Sigmoid colon (tissue), 7 donors: Measurements from ENCODE around the gene MRPL58. TPM values are rescaled to one million over a fixed set of nuclear protein-coding genes. Genes with fewer than 3 reads are reported as not detected.

Experiments
- polyA plus RNA-seq, 3 donors: library from polyadenylated mRNA; stranded (reverse); fragments of 200-250 nt; gene quantifications; one replicate each; pipeline ENCODE4 v1.2.3, GENCODE V29; 2013
- small RNA-seq, 3 donors: library from RNA; depleted of rRNA; stranded (forward); fragments of <200 nt; gene quantifications; one replicate each; pipeline ENCODE3, GENCODE V24; 2016
- total RNA-seq, 4 donors: library from RNA; depleted of rRNA; stranded (reverse); fragments of >200 nt; gene quantifications; one replicate each; pipeline ENCODE4 v1.1.0, GENCODE V29; 2016
- donor health status: healthy with polysubstance abuse.
- donor health status: Bipolar disorder and iron deficiency.
- donor health status: healthy.

Gene MRPL58
- total and polyA plus RNA-seq, 7 donors = 36.6 to 104 (median 56.9) TPM

Small RNA genes lying within 50 kb of the gene (small RNA-seq; reads per million reads assigned to genes)
- gene AC111186.1 = 0 reads per million in 3 donors
- 0 reads per million in 3 donors for gene RN7SL573P
- gene RNU6-362P = 0 reads per million in 3 donors

Other genes starting within 250 kb of the MRPL58 start
- 10 to 100 TPM; 14.3 to 29.9 (median 21.7) TPM for gene NAT9, start 236.3 kb upstream of the MRPL58 start, total RNA-seq
- 10 to 100 TPM; 11.3 to 36.4 (median 14.4) TPM for gene NAT9, start 236.3 kb upstream of the MRPL58 start, polyA plus RNA-seq
- under 1 TPM in 1 of 4 donors, not detected in 3; 0.49 TPM for gene GRIN2C, start 152.8 kb upstream of the MRPL58 start, total RNA-seq
- gene GRIN2C, start 152.8 kb upstream of the MRPL58 start, polyA plus RNA-seq = under 1 TPM in 1 of 3 donors, not detected in 2; 0.22 TPM
- 1 to 10 TPM; 3.0 to 8.6 (median 7.1) TPM for gene FDXR, start 139.7 kb upstream of the MRPL58 start, total RNA-seq
- 10 to 100 TPM; 10.8 to 26.9 (median 14.6) TPM for gene FDXR, start 139.7 kb upstream of the MRPL58 start, polyA plus RNA-seq
- gene FADS6, start 119.0 kb upstream of the MRPL58 start, total RNA-seq = not detected
- gene FADS6, start 119.0 kb upstream of the MRPL58 start, polyA plus RNA-seq = 1 to 10 TPM in 2 of 3 donors, under 1 TPM in 1; 0.06 to 1.8 (median 1.6) TPM
- gene USH1G, start 89.4 kb upstream of the MRPL58 start, total RNA-seq = not detected
- gene USH1G, start 89.4 kb upstream of the MRPL58 start, polyA plus RNA-seq = under 1 TPM in 1 of 3 donors, not detected in 2; 0.09 TPM
- gene OTOP2, start 88.4 kb upstream of the MRPL58 start, total RNA-seq = under 1 TPM in 2 of 4 donors, not detected in 2; 0.36 to 0.55 TPM
- 10 to 100 TPM in 1 of 3 donors, 1 to 10 TPM in 2; 4.8 to 21.0 (median 9.5) TPM for gene OTOP2, start 88.4 kb upstream of the MRPL58 start, polyA plus RNA-seq
- gene OTOP3, start 76.8 kb upstream of the MRPL58 start, total RNA-seq = not detected
- gene OTOP3, start 76.8 kb upstream of the MRPL58 start, polyA plus RNA-seq = 1 to 10 TPM in 1 of 3 donors, under 1 TPM in 2; 0.28 to 1.8 (median 0.60) TPM
- gene HID1, start 39.9 kb upstream of the MRPL58 start, total RNA-seq = 10 to 100 TPM in 1 of 4 donors, 1 to 10 TPM in 3; 7.1 to 21.6 (median 8.3) TPM
- 10 to 100 TPM; 23.4 to 34.8 (median 33.8) TPM for gene HID1, start 39.9 kb upstream of the MRPL58 start, polyA plus RNA-seq
- 10 to 100 TPM in 3 of 4 donors, 1 to 10 TPM in 1; 9.3 to 16.9 (median 10.3) TPM for gene CDR2L, start 25.0 kb upstream of the MRPL58 start, total RNA-seq
- gene CDR2L, start 25.0 kb upstream of the MRPL58 start, polyA plus RNA-seq = 1 to 10 TPM; 2.4 to 3.7 (median 3.0) TPM
- gene ATP5PD, start 34.3 kb downstream of the MRPL58 start, total RNA-seq = 100 to 1,000 TPM; 303 to 480 (median 367) TPM
- gene ATP5PD, start 34.3 kb downstream of the MRPL58 start, polyA plus RNA-seq = 100 to 1,000 TPM; 481 to 726 (median 592) TPM
- gene KCTD2, start 34.6 kb downstream of the MRPL58 start, total RNA-seq = 10 to 100 TPM; 19.6 to 25.5 (median 21.8) TPM
- 10 to 100 TPM; 12.5 to 24.0 (median 13.8) TPM for gene KCTD2, start 34.6 kb downstream of the MRPL58 start, polyA plus RNA-seq
- 10 to 100 TPM in 1 of 4 donors, 1 to 10 TPM in 3; 2.6 to 15.0 (median 6.4) TPM for gene SLC16A5, start 75.3 kb downstream of the MRPL58 start, total RNA-seq
- gene SLC16A5, start 75.3 kb downstream of the MRPL58 start, polyA plus RNA-seq = 10 to 100 TPM in 2 of 3 donors, 1 to 10 TPM in 1; 6.6 to 31.1 (median 13.4) TPM
- gene ARMC7, start 97.3 kb downstream of the MRPL58 start, total RNA-seq = 1 to 10 TPM; 3.2 to 7.8 (median 4.3) TPM
- gene ARMC7, start 97.3 kb downstream of the MRPL58 start, polyA plus RNA-seq = 10 to 100 TPM; 15.0 to 18.9 (median 16.6) TPM
- 100 to 1,000 TPM in 1 of 4 donors, 10 to 100 TPM in 3; 60.7 to 109 (median 82.4) TPM for gene NT5C, start 119.1 kb downstream of the MRPL58 start, total RNA-seq
- 100 to 1,000 TPM; 102 to 116 (median 110) TPM for gene NT5C, start 119.1 kb downstream of the MRPL58 start, polyA plus RNA-seq
- 10 to 100 TPM; 17.5 to 19.1 (median 18.8) TPM for gene JPT1, start 141.8 kb downstream of the MRPL58 start, total RNA-seq
- 100 to 1,000 TPM; 361 to 627 (median 471) TPM for gene JPT1, start 141.8 kb downstream of the MRPL58 start, polyA plus RNA-seq
- 100 to 1,000 TPM in 1 of 4 donors, 10 to 100 TPM in 3; 63.0 to 109 (median 87.1) TPM for gene SUMO2, start 170.3 kb downstream of the MRPL58 start, total RNA-seq
- 100 to 1,000 TPM in 2 of 3 donors, 10 to 100 TPM in 1; 69.9 to 130 (median 117) TPM for gene SUMO2, start 170.3 kb downstream of the MRPL58 start, polyA plus RNA-seq
- 10 to 100 TPM; 21.1 to 32.2 (median 29.7) TPM for gene NUP85, start 193.0 kb downstream of the MRPL58 start, total RNA-seq
- gene NUP85, start 193.0 kb downstream of the MRPL58 start, polyA plus RNA-seq = 10 to 100 TPM; 31.0 to 48.6 (median 42.8) TPM
- 10 to 100 TPM; 16.0 to 22.1 (median 17.9) TPM for gene GGA3, start 248.9 kb downstream of the MRPL58 start, total RNA-seq
- gene GGA3, start 248.9 kb downstream of the MRPL58 start, polyA plus RNA-seq = 10 to 100 TPM; 10.2 to 35.8 (median 12.0) TPM
- gene MRPS7, start 249.2 kb downstream of the MRPL58 start, total RNA-seq = 10 to 100 TPM; 26.6 to 51.5 (median 39.2) TPM
- 10 to 100 TPM; 73.3 to 96.4 (median 73.4) TPM for gene MRPS7, start 249.2 kb downstream of the MRPL58 start, polyA plus RNA-seq